Peyer's patch (tissue), 4 donors: ENCODE measurements around the gene DPP7.

ENCODE experiments used
- CTCF ChIP-seq, 6 experiments: fragments of 450-650 bp in 4 of 6; fragments of 200-600 bp in 2 of 6; sonication (generic) in 1 of 6; IDR thresholded peaks; one replicate each; pipeline ENCODE4 v1.5.1; 2017 to 2019; ENCODE audit warnings: antibody characterized with exemption in 6 of 6, mild to moderate bottlenecking in 3 of 6, moderate library complexity in 1 of 6
- POLR2A ChIP-seq, 2 donors: fragments of 450-650 bp; IDR thresholded peaks; one replicate each; pipeline ENCODE4 v1.5.1; 2017; ENCODE audit warnings: antibody characterized with exemption in 2 of 2, mild to moderate bottlenecking in 2 of 2, moderate library complexity in 2 of 2

DNA sequence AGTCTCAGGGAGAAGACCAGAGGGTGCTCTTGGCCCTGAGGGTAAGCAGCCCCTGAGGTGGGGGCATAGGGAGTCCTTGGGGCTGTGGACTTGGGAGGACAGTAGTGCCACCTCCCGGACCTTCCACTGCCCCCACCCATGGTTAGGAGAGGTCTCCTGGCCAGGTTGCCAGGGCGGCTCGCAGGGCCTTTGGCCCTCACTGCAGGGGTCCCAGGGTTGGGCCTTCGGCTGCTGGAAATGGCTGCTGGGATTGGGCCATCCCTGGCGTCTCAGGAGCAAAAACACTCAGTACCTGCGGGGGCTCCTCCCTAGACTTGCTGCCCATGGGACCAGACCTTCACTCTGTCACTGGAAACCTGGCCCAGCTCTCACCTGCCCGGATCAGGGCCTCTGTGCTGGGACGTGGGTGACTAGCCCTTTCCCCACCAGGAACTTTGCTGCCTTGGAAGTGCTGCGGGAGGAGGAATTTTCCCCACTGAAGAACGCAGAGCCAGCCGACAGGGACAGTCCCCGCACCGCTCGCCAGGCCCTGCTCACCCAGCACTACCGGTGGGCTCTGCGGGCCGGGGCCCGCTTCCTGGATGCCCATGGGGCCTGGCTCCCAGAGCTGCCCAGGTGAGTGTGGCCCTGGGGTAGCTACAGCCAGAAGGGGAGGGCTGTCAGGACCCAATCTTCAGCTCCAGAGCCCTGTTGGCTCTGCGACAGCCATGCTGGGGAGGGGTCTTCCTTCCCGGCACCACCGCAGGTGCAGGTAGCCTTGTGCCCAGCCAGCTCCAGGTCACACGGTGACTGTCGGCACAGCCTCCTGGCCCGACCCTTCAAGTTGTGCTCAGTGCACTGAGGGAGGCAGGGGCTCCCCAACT lies 34.0 kb downstream of the DPP7 start:
- TF ChIP-seq CTCF (IDR thresholded peaks at IDR 0.05) (no peak), POLR2A (IDR thresholded peaks at IDR 0.05) (no peak)
